PC-3 (cell line): ENCODE measurements around the gene NTN4. TPM values are rescaled to one million over a fixed set of nuclear protein-coding genes. Genes with fewer than 3 reads are reported as not detected.

Experiments used
- ATAC-seq: fragments of 200-7000 bp; cut with Tn5 transposase; 2 replicates; pipeline ENCODE4 v1.9.1; 2020; ENCODE audit warnings: mild to moderate bottlenecking, moderate library complexity
- BruUV-seq: library from RNA; stranded (reverse); fragments of 400-500 nt; replicated peaks from 2 replicates; lab custom pipeline; 2021; lab: Mats Ljungman, UMichigan
- CTCF ChIA-PET: fragments of 300-600 bp; sonication (Branson Sonifier 250); formaldehyde crosslinking; loops from one replicate; lab custom pipeline; 2022; ENCODE audit warnings: antibody characterized with exemption; lab: Charles Lee
- POLR2A ChIA-PET: fragments of 300-600 bp; sonication (Branson Sonifier 250); formaldehyde crosslinking; loops from one replicate; lab custom pipeline; 2022; ENCODE audit warnings: antibody characterized with exemption; ENCODE audit not compliant: unreplicated experiment; lab: Charles Lee
- DNase-seq: peaks from one replicate; pipeline ENCODE4 v3.0.0-alpha.2; 2015
- H2AFZ ChIP-seq: fragments of 300-600 bp; sonication (generic); 2 replicates; pipeline ENCODE4 v1.6.0; 2016; ENCODE audit warnings: antibody characterized with exemption, low read length
- H3F3A ChIP-seq: fragments of 300-600 bp; sonication (generic); one replicate; pipeline ENCODE4 v1.6.0; 2017; ENCODE audit warnings: antibody characterized with exemption, low read length, control low read depth, mild to moderate bottlenecking; ENCODE audit not compliant: unreplicated experiment
- H3K27ac ChIP-seq: fragments of 300-600 bp; sonication (generic); 2 replicates; pipeline ENCODE4 v1.5.1; 2016; ENCODE audit warnings: mild to moderate bottlenecking, low read length
- H3K27me3 ChIP-seq: fragments of 300-600 bp; sonication (generic); 2 replicates; pipeline ENCODE4 v1.6.1; 2016; ENCODE audit warnings: low read length, mixed read lengths
- H3K36me3 ChIP-seq: fragments of 300-600 bp; sonication (generic); 2 replicates; pipeline ENCODE4 v1.6.1; 2016; ENCODE audit warnings: low read depth, mixed run types, low read length, mixed read lengths
- H3K4me1 ChIP-seq: fragments of 300-600 bp; sonication (generic); 2 replicates; pipeline ENCODE4 v1.5.1; 2016; ENCODE audit warnings: low read length; ENCODE audit not compliant: insufficient read depth
- H3K4me2 ChIP-seq: fragments of 300-600 bp; sonication (generic); 2 replicates; pipeline ENCODE4 v1.6.0; 2016; ENCODE audit warnings: low read length
- H3K4me3 ChIP-seq: fragments of 300-600 bp; sonication (generic); 2 replicates; pipeline ENCODE4 v1.5.1; 2016; ENCODE audit warnings: mild to moderate bottlenecking, low read length, mixed read lengths
- H3K79me2 ChIP-seq: fragments of 300-600 bp; sonication (generic); 2 replicates; pipeline ENCODE4 v1.6.1; 2017; ENCODE audit warnings: low read length, mixed read lengths
- H3K9ac ChIP-seq: fragments of 300-600 bp; sonication (generic); 2 replicates; pipeline ENCODE4 v1.6.0; 2016; ENCODE audit warnings: mild to moderate bottlenecking, low read length
- H3K9me2 ChIP-seq: fragments of 300-600 bp; sonication (generic); replicated peaks from 2 replicates; pipeline ENCODE4 v1.6.1; 2016; ENCODE audit warnings: mixed run types, low read length, mixed read lengths
- H3K9me3 ChIP-seq: fragments of 300-600 bp; sonication (generic); 2 replicates; pipeline ENCODE4 v1.6.1; 2016; ENCODE audit warnings: low read length, mixed read lengths
- H4K20me1 ChIP-seq: fragments of 300-600 bp; sonication (generic); 2 replicates; pipeline ENCODE4 v1.6.1; 2016; ENCODE audit warnings: low read length, mixed read lengths
- EZH2 ChIP-seq: fragments of 300-600 bp; sonication (generic); IDR thresholded peaks from one replicate; pipeline ENCODE4 v1.6.1; 2017; ENCODE audit warnings: antibody characterized with exemption, mild to moderate bottlenecking, low read length; ENCODE audit not compliant: unreplicated experiment
- EZH2phosphoT487 ChIP-seq: fragments of 300-600 bp; sonication (generic); IDR thresholded peaks from 2 replicates; pipeline ENCODE4 v1.6.1; 2018; ENCODE audit warnings: mild to moderate bottlenecking, antibody characterized with exemption, low read length, borderline replicate concordance
- intact Hi-C: fragments of 100-400 bp; cut with micrococcal nuclease; formaldehyde crosslinking; loops from 2 replicates; pipeline ENCODE4 v1.9.0; 2023
- total RNA-seq: library from RNA; depleted of rRNA; stranded (reverse); fragments of >200 nt; gene quantifications from 2 replicates; pipeline ENCODE4 v1.2.3, GENCODE V29; 2014
- TF ChIP-seq, protein P1 (sequence below): fragments of 300-600 bp; sonication (generic); conservative IDR thresholded peaks from 2 replicates; pipeline ENCODE4 v1.5.1; 2017; ENCODE audit warnings: antibody characterized with exemption, low read depth, mild to moderate bottlenecking, low read length

The NTN4 gene
- total RNA-seq, 1 experiment from 2014 or later = 39.6 TPM

DNA sequence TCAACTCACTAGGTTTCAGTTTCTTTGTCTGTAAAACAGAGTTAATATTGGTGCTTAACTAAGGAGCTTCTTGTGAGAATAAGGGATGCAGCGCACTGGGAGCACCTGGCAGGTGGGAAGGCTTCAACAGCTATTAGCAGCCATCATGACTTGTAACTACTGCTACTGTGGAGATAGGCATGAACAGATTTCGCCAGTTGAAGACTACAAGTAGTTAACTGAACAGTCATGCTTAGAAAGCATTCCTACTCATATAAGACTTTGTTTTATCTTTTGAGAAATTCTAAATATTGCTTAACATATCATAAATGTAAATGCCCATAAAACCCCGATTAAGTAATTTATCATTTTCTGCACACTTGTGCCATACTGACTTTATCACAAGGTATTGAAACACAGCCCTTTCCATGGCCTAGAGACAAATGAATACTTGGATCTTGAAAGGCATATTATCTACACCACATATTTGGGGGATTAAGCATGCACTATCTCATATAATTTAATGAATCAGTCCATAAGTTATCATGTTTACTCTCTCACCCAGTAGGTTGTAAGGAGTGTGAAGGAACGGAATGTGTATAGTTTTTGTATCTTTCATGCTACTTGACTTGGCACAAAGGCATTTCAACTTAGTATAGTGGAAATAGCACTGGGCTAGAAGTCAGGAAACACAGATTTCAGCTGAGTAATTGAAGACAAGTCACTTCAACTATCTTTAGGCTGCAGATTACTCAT is 16.1 kb downstream of the NTN4 start:
- ChIA-PET CTCF (no interaction called here), POLR2A (no interaction called here)
- Histone ChIP-seq H3K4me1 (peaks cover 6% of the 10 kb centered on the region), H3K79me2 (peaks cover 19% of the 10 kb centered on the region), H3K9me2 (no peaks in the 10 kb centered on the region), H3K27ac (peak overlapping the region; percentile 6; the same call in 1 of the 2 replicates), H3F3A (no peaks in the 10 kb centered on the region), H3K4me3 (no peak overlapping the region), H3K9me3 (no peaks in the 10 kb centered on the region), H3K4me2 (no peak overlapping the region), H2AFZ (no peak overlapping the region), H3K27me3 (no peaks in the 10 kb centered on the region), H3K36me3 (peaks cover 16% of the 10 kb centered on the region; the same call in 1 of the 2 replicates), H3K9ac (no peak overlapping the region), H4K20me1 (no peaks in the 10 kb centered on the region)
- TF ChIP-seq EZH2phosphoT487 (no peak), EZH2 (no peak)
- TF ChIP-seq, protein P1, sequence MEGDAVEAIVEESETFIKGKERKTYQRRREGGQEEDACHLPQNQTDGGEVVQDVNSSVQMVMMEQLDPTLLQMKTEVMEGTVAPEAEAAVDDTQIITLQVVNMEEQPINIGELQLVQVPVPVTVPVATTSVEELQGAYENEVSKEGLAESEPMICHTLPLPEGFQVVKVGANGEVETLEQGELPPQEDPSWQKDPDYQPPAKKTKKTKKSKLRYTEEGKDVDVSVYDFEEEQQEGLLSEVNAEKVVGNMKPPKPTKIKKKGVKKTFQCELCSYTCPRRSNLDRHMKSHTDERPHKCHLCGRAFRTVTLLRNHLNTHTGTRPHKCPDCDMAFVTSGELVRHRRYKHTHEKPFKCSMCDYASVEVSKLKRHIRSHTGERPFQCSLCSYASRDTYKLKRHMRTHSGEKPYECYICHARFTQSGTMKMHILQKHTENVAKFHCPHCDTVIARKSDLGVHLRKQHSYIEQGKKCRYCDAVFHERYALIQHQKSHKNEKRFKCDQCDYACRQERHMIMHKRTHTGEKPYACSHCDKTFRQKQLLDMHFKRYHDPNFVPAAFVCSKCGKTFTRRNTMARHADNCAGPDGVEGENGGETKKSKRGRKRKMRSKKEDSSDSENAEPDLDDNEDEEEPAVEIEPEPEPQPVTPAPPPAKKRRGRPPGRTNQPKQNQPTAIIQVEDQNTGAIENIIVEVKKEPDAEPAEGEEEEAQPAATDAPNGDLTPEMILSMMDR = no peak
- peak; percentile 59 for ATAC-seq
- BruUV-seq = no TSS peak
- peak; percentile 64 for DNase-seq
- intact Hi-C loops = no loop called here

DNA sequence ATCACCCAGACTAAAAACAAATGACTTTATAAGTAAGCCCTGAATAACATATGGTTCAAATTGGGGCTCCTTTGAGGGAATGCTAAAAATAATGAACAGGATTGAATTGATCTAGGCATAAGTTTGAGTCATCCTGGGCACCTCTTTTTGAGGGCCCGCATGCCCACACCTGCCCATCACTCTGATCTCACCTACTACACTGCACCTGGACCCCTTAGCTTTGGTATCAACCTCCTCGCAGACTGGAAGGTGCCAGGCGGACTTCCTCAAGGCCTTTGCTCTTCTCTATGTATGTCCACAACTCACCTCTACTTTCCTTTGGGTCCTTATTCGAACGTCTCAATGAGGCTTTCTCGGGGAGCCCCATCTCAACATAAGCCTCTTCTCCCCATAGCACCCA is 17.2 kb downstream of the NTN4 start:
- ATAC-seq = no peak
- ChIA-PET CTCF (no interaction called here), POLR2A (no interaction called here)

More for the DNA sequence above, 17.2 kb downstream of the NTN4 start:
- Histone ChIP-seq H3K79me2 (peaks cover 19% of the 10 kb centered on the region), H3K9ac (no peak overlapping the region), H3K4me1 (peaks cover 6% of the 10 kb centered on the region), H3F3A (no peaks in the 10 kb centered on the region), H3K9me2 (no peaks in the 10 kb centered on the region), H4K20me1 (no peaks in the 10 kb centered on the region), H3K9me3 (no peaks in the 10 kb centered on the region), H3K27ac (no peak overlapping the region), H3K27me3 (no peaks in the 10 kb centered on the region), H2AFZ (no peak overlapping the region), H3K4me3 (no peak overlapping the region), H3K36me3 (peaks cover 16% of the 10 kb centered on the region; the same call in 1 of the 2 replicates), H3K4me2 (no peak overlapping the region)
- BruUV-seq = no TSS peak
- TF ChIP-seq EZH2 (no peak), EZH2phosphoT487 (no peak)
- TF ChIP-seq, protein P1 = no peak
- DNase-seq = no peak
- intact Hi-C loops = no loop called here
